ENCODE results near the gene SCMH1.

SCMH1 gene

GRCh38 chr1:40977716-40978115 is 264.4 kb downstream of the SCMH1 start:
- TF ChIP-seq CTCF (IDR thresholded peaks at IDR 0.05; ENCODE audit: extremely low read depth, missing control alignments), result no peak

More at GRCh38 chr1:40977716-40978115, 264.4 kb downstream of the SCMH1 start:
- DNase-seq (ENCODE audit: low spot score), result no peak
